ENCODE data around the gene RGS21. TPM values are rescaled to one million over a fixed set of nuclear protein-coding genes. Genes with fewer than 3 reads are reported as not detected.

RGS21 gene
- total RNA-seq, 4 donors from 2014 or later, result not detected

- no peak for TF ChIP-seq EP300 (IDR thresholded peaks at IDR 0.05)
- TF ChIP-seq POLR2A (IDR thresholded peaks at IDR 0.05), result no peak
- TF ChIP-seq POLR2AphosphoS5 (IDR thresholded peaks at IDR 0.05), result no peak
- no peak for TF ChIP-seq CTCF (IDR thresholded peaks at IDR 0.05)
- 87% methylated on average over 2 of the region's 2 CpGs for WGBS
- H3K4me3 ChIP-seq, result no peak overlapping the region
Measured at GRCh38 chr1:192382758-192383157, 66.0 kb downstream of the RGS21 start.

GRCh38 chr1:192386051-192386650 lies 69.4 kb downstream of the RGS21 start:
- no peaks in the 10 kb centered on the region for H3K27me3 ChIP-seq
- DNase-seq (ENCODE audit: low spot score in 2 of 2), result no peak
- H3K9me3 ChIP-seq, result peaks cover 4% of the 10 kb centered on the region
- H3K27ac ChIP-seq, result no peak overlapping the region
- H3K4me3 ChIP-seq, result no peak overlapping the region
- WGBS, result 100% methylated on average over 1 of the region's 1 CpG
- no peaks in the 10 kb centered on the region for H3K4me1 ChIP-seq
- H3K36me3 ChIP-seq, result no peaks in the 10 kb centered on the region
- TF ChIP-seq CTCF (IDR thresholded peaks at IDR 0.05), result no peak
- TF ChIP-seq POLR2A (IDR thresholded peaks at IDR 0.05), result no peak
- no peak for TF ChIP-seq EP300 (IDR thresholded peaks at IDR 0.05)
- TF ChIP-seq POLR2AphosphoS5 (IDR thresholded peaks at IDR 0.05), result no peak

More at GRCh38 chr1:192382758-192383157, 66.0 kb downstream of the RGS21 start:
- Histone ChIP-seq H3K27ac (no peak overlapping the region), H3K36me3 (no peaks in the 10 kb centered on the region), H3K4me1 (no peaks in the 10 kb centered on the region), H3K27me3 (no peaks in the 10 kb centered on the region), H3K9me3 (peaks cover 4% of the 10 kb centered on the region)
- DNase-seq (ENCODE audit: low spot score in 2 of 2), result no peak

GRCh38 chr1:192395211-192395610 lies 78.4 kb downstream of the RGS21 start:
- TF ChIP-seq POLR2A (IDR thresholded peaks at IDR 0.05), result no peak
- TF ChIP-seq POLR2AphosphoS5 (IDR thresholded peaks at IDR 0.05), result no peak
- no peak for TF ChIP-seq CTCF (IDR thresholded peaks at IDR 0.05)
- no peak for TF ChIP-seq EP300 (IDR thresholded peaks at IDR 0.05)
- no peaks in the 10 kb centered on the region for H3K27me3 ChIP-seq
- no peaks in the 10 kb centered on the region for H3K9me3 ChIP-seq
- DNase-seq (ENCODE audit: low spot score in 2 of 2), result no peak
- H3K36me3 ChIP-seq, result no peaks in the 10 kb centered on the region
- no peak overlapping the region for H3K4me3 ChIP-seq
- H3K27ac ChIP-seq, result no peak overlapping the region
- H3K4me1 ChIP-seq, result no peaks in the 10 kb centered on the region
- 67% methylated on average over 2 of the region's 2 CpGs for WGBS

GRCh38 chr1:192395895-192396294 lies 79.1 kb downstream of the RGS21 start:
- no peak for TF ChIP-seq POLR2AphosphoS5 (IDR thresholded peaks at IDR 0.05)
- H3K4me1 ChIP-seq, result no peaks in the 10 kb centered on the region
- H3K27ac ChIP-seq, result no peak overlapping the region
- no peaks in the 10 kb centered on the region for H3K27me3 ChIP-seq
- 61% methylated on average over 3 of the region's 3 CpGs for WGBS
- H3K9me3 ChIP-seq, result no peaks in the 10 kb centered on the region
- DNase-seq (ENCODE audit: low spot score in 2 of 2), result no peak
- H3K36me3 ChIP-seq, result no peaks in the 10 kb centered on the region
- H3K4me3 ChIP-seq, result no peak overlapping the region

- H3K4me3 ChIP-seq, result no peak overlapping the region
- H3K27me3 ChIP-seq, result no peaks in the 10 kb centered on the region
- 59% methylated on average over 4 of the region's 4 CpGs for WGBS
Measured at GRCh38 chr1:192399161-192399560, 82.4 kb downstream of the RGS21 start.

More at GRCh38 chr1:192399161-192399560, 82.4 kb downstream of the RGS21 start:
- Histone ChIP-seq H3K4me1 (no peaks in the 10 kb centered on the region), H3K27ac (no peak overlapping the region), H3K9me3 (no peaks in the 10 kb centered on the region), H3K36me3 (no peaks in the 10 kb centered on the region)
- no peak for DNase-seq (ENCODE audit: low spot score in 2 of 2)
- TF ChIP-seq POLR2A (IDR thresholded peaks at IDR 0.05), result no peak
- TF ChIP-seq POLR2AphosphoS5 (IDR thresholded peaks at IDR 0.05), result no peak
- no peak for TF ChIP-seq EP300 (IDR thresholded peaks at IDR 0.05)
- TF ChIP-seq CTCF (IDR thresholded peaks at IDR 0.05), result no peak

Measured in suprapubic skin (tissue), 4 donors.